GM18526 (cell line): ENCODE data around the gene HESX1.

Experiments
- POLR2A ChIP-seq: IDR thresholded peaks from 3 replicates; pipeline ENCODE4 v1.6.1; 2011; ENCODE audit not compliant: insufficient read length; ENCODE audit errors: extremely low read depth

The HESX1 gene

GRCh38 chr3:57199895-57200297 is at the start of gene HESX1:
Gene HESX1 (minus strand): TSS chr3:57199978. CDS start chr3:57199918, 60 bp downstream.
- TF ChIP-seq POLR2A, result no peak

GRCh38 chr3:57244946-57245345 is 45.2 kb upstream of the HESX1 start:
- no peak for TF ChIP-seq POLR2A

DNA sequence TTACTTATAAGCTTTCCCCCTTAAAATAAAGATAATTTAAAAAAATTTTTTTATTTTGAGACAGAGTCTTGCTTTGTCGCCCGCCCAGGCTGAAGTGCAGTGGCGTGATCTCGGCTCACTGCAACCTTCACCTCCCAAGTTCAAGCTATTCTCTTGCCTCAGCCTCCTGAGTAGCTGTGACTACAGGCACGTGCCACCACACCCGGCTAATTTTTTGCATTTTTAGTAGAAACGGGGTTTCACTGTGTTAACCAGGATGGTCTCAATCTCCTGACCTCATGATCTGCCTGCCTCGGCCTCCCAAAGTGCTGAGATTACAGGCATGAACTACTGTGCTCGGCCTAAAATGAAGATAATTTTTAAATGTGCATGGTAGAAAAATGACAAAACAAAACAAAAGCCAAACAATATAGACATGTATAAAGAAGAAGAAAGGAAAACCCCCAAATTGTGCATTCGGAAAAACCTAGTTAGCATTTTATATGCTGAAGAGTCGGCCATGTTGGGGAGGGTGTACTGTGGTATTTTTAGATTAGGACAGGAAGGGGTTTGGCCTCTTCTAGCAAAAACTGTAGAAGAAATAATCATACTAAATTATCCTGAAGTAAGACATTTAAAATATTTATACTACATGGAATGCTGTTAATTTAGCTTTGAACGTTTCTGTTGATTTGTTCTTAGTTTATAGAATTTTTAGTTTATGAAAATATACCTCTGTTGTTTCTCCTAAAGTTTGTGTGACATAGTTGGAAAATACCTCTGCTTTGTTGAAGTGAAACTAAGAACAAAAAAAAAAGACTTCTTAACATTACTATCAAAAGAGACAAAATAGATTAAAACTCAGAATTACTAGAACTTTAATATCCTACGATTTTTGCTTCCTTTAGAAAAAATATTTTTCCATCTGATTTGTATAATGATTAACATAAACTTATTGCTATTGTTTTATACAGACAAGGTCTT is 35.1 kb upstream of the HESX1 start:
- TF ChIP-seq POLR2A, result no peak

DNA sequence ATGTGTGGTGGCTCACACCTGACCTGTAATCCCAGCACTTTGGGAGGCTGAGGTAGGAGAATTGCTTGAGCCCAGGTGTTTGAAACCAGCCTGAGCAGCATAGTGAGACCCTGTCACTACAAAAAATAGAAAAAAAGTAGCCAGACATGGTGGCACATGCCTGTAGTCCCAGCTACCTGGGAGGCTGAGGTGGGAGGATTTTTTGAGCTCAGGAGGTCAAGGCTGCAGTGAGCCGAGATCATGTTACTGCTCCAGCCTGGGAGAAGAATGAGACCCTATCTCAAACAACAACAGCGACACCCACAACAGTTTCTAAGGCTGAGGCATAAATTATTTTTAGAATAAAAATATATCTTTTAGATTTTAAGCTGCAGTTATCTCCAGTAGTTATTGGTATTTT is 34.0 kb upstream of the HESX1 start:
- TF ChIP-seq POLR2A, result no peak

DNA sequence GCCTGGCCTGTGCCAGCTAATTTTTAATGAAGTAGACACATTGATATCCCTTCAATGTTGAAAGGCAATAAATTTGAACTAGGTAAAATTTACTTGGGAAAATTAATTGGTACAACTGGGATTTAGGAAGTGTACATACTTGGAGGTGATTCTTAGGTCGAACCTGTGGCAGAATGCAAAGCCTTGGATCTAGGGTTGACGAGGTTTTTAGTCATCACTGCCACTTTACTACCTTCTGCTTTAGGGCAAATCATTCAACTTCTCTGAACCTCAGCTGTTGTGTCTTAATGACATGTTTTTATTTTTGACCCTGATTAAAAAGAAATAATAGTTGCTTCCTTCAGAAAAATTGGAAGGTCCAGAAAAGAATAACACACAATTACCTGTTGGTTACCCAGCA is 30.2 kb upstream of the HESX1 start:
- TF ChIP-seq POLR2A, result no peak

- peak; percentile 32 for TF ChIP-seq POLR2A
Measured at GRCh38 chr3:57227930-57228751, 28.4 kb upstream of the HESX1 start.

DNA sequence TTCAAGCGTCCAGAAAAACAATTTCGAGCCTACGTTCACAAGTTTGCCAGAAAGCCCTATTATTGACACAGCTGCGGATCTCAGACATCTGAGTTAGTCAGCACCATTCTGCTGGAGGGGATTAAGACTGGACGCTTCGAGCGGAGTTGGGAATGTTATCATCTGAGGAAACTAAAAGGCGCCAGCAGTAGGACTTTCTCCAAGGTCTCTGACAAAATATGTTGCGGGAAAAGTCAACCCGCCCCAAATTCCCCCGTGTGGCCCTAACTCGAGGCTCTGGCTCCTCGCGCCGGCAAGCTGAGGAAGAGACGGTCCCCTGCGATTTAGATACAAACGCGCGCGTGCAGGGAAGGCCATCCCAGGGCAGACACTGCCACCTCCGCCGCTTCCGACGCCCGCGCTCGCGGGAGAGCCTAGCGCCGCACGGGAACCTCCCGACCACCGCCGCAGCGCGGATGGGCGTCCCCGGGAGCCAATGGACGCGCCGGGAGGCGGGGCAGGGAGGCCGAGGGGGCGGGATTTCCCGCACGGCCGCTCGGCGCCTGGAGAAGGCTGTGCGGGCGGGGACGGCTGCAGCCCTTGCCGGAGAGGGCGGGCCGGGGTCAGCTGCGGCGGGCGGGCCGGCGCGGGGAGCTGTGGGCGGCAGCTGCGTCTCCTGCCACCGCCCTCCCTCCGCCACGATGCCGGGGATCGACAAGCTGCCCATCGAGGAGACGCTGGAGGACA is 27.6 kb upstream of the HESX1 start, which contains the start of gene APPL1:
TSS of gene APPL1 (plus strand) at position 526 of the 726 bp plus-strand sequence. CDS start at position 681, 155 bp downstream.
- TF ChIP-seq POLR2A, result peak; percentile 92

DNA sequence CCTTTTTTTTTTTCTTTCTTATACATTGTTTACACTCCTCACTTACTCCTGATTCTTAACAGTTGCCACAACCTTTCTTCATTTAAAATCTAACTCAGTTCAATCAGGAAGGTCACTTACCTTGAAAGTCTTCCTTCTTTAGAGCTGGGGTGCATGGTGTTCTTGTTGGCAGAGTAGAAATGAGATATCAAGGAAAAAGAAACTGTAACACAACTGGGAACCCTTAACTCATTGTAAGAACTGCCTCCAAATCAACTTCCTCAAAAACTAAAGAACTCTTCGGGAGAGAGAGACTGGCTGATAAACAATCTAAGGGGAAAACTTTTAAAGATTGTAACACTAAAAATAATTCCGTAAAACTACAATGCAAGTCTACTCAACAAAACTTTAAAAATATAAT is 26.4 kb upstream of the HESX1 start:
- no peak for TF ChIP-seq POLR2A

- no peak for TF ChIP-seq POLR2A
Measured at GRCh38 chr3:57224856-57225255, 25.1 kb upstream of the HESX1 start.

GRCh38 chr3:57221883-57222282 is 22.1 kb upstream of the HESX1 start:
- TF ChIP-seq POLR2A, result no peak

- TF ChIP-seq POLR2A, result no peak
Measured at GRCh38 chr3:57206423-57206822, 6.6 kb upstream of the HESX1 start.

GRCh38 chr3:57194641-57195040 is 5.1 kb downstream of the HESX1 start:
- TF ChIP-seq POLR2A, result no peak

- TF ChIP-seq POLR2A, result no peak
Measured at GRCh38 chr3:57192028-57192427, 7.8 kb downstream of the HESX1 start.

DNA sequence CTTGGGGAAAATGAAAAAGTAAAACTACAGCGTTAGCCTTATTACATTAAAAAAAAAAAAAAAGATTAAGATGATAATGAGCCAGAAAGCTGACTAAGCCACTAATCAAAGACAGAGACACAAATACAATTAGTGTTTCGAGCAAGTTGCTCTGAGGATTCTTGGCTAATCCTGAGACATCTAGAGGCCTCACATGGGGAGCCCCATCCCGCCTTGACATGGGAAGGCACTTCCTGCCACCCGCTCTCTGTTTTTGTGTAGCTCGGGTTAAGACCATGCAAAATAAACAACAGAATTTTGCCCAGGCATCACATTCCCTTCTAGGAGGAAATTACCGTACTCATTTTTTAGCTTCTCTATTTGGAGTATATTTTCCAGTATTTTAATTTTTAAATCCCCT is 15.3 kb downstream of the HESX1 start:
- no peak for TF ChIP-seq POLR2A
